HEK293 (cell line): ENCODE data around the gene STK24.

Experiments
- CTCF ChIA-PET: fragments of 350-600 bp; formaldehyde crosslinking; extraction: SDS; loops from one replicate; lab custom pipeline; 2021; ENCODE audit warnings: antibody characterized with exemption; lab: Yijun Ruan, JAX
- POLR2A ChIA-PET: fragments of 300-600 bp; formaldehyde crosslinking; extraction: SDS; loops from one replicate; lab custom pipeline; 2020; ENCODE audit warnings: antibody characterized with exemption, inconsistent platforms; lab: Yijun Ruan, JAX
- H3K27ac ChIP-seq: fragments of 200-500 bp; sonication (Bioruptor generic); 2 replicates; pipeline ENCODE4 v1.5.1; 2014; ENCODE audit warnings: low read depth, low read length, control low read depth, inconsistent platforms; ENCODE audit errors: extremely low read depth
- H3K36me3 ChIP-seq, 2 experiments: fragments of 200-500 bp in 1 of 2; sonication (Bioruptor generic) in 1 of 2; 1 replicate in 1 of 2; 2 replicates in 1 of 2; pipeline ENCODE4 v1.5.1; 2014 to 2017; ENCODE audit warnings: inconsistent platforms in 2 of 2, low read length in 2 of 2; ENCODE audit not compliant: control insufficient read depth in 2 of 2, insufficient read depth in 1 of 2
- H3K4me1 ChIP-seq: fragments of 200-500 bp; sonication (Bioruptor generic); 2 replicates; pipeline ENCODE4 v1.5.1; 2014; ENCODE audit warnings: mild to moderate bottlenecking, low read length, inconsistent platforms; ENCODE audit not compliant: control insufficient read depth, insufficient read depth
- H3K4me3 ChIP-seq: 2 replicates; pipeline ENCODE4 v1.5.1; 2011; ENCODE audit warnings: low read depth, mild to moderate bottlenecking, control low read depth, low read length, moderate library complexity
- H3K9me3 ChIP-seq: fragments of 200-500 bp; sonication (Bioruptor generic); 2 replicates; pipeline ENCODE4 v1.5.1; 2014; ENCODE audit warnings: low read depth, low read length, inconsistent platforms; ENCODE audit not compliant: control insufficient read depth, insufficient read depth
- KLF7 ChIP-seq: fragments of 450-650 bp; formaldehyde crosslinking; IDR thresholded peaks from 2 replicates; pipeline ENCODE4 v1.5.1; 2016; ENCODE audit warnings: missing biosample characterization, missing genetic modification characterization, borderline replicate concordance
- PRDM1 ChIP-seq: fragments of 450-650 bp; formaldehyde crosslinking; IDR thresholded peaks from 2 replicates; pipeline ENCODE4; 2016; ENCODE audit warnings: missing biosample characterization, missing genetic modification characterization
- SCRT2 ChIP-seq: fragments of 450-650 bp; formaldehyde crosslinking; IDR thresholded peaks from 2 replicates; pipeline ENCODE4 v1.5.1; 2016; ENCODE audit warnings: missing biosample characterization, missing genetic modification characterization
- TRIM28 ChIP-seq: IDR thresholded peaks from 2 replicates; pipeline ENCODE4 v1.6.1; 2011; ENCODE audit warnings: low read length, control low read depth, borderline replicate concordance
- ZBTB17 ChIP-seq: fragments of 450-650 bp; formaldehyde crosslinking; IDR thresholded peaks from 2 replicates; pipeline ENCODE4 v1.5.1; 2016; ENCODE audit warnings: missing biosample characterization, missing genetic modification characterization
- ZIC2 ChIP-seq: fragments of 450-650 bp; formaldehyde crosslinking; IDR thresholded peaks from 2 replicates; pipeline ENCODE4 v1.5.1; 2016; ENCODE audit warnings: missing biosample characterization, missing genetic modification characterization
- ZNF121 ChIP-seq: fragments of 450-650 bp; formaldehyde crosslinking; IDR thresholded peaks from 2 replicates; pipeline ENCODE4 v1.5.1; 2016; ENCODE audit warnings: missing biosample characterization, missing genetic modification characterization
- ZNF555 ChIP-seq: fragments of 450-650 bp; formaldehyde crosslinking; conservative IDR thresholded peaks from 2 replicates; pipeline ENCODE4 v1.5.1; 2017; ENCODE audit warnings: missing biosample characterization, mild to moderate bottlenecking, missing genetic modification characterization, inconsistent platforms
- ZNF768 ChIP-seq: fragments of 450-650 bp; formaldehyde crosslinking; IDR thresholded peaks from 2 replicates; pipeline ENCODE4 v1.5.1; 2018; ENCODE audit warnings: missing biosample characterization, mild to moderate bottlenecking, missing genetic modification characterization
- TF ChIP-seq, protein P1 (sequence below): fragments of 450-650 bp; formaldehyde crosslinking; IDR thresholded peaks from 2 replicates; pipeline ENCODE4 v1.5.1; 2016; ENCODE audit warnings: missing biosample characterization, missing genetic modification characterization
- TF ChIP-seq, protein P2 (sequence below): fragments of 450-650 bp; formaldehyde crosslinking; IDR thresholded peaks from 2 replicates; pipeline ENCODE4 v1.5.1; 2016; ENCODE audit warnings: missing biosample characterization, missing genetic modification characterization

The STK24 gene

GRCh38 chr13:98493042-98493712 is 83.7 kb downstream of the STK24 start (continued):
- TF ChIP-seq ZNF555 (tag by site-specific recombination) = no peak
- TF ChIP-seq TRIM28 = no peak
- TF ChIP-seq, protein P1, sequence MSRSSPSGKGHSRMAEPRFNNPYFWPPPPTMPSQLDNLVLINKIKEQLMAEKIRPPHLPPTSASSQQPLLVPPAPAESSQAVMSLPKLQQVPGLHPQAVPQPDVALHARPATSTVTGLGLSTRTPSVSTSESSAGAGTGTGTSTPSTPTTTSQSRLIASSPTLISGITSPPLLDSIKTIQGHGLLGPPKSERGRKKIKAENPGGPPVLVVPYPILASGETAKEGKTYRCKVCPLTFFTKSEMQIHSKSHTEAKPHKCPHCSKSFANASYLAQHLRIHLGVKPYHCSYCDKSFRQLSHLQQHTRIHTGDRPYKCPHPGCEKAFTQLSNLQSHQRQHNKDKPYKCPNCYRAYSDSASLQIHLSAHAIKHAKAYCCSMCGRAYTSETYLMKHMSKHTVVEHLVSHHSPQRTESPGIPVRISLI = peak; percentile 47; the same call in 1 of the 2 replicates
- no peak for TF ChIP-seq PRDM1

GRCh38 chr13:98492335-98493041 is 84.4 kb downstream of the STK24 start:
- Histone ChIP-seq H3K4me1 (peaks cover 3% of the 10 kb centered on the region; the same call in 1 of the 2 replicates), H3K27ac (no peak overlapping the region), H3K9me3 (no peaks in the 10 kb centered on the region), H3K36me3 (no peaks in the 10 kb centered on the region), H3K4me3 (no peak overlapping the region)
- ChIA-PET CTCF (no interaction called here), POLR2A (no interaction called here)
- TF ChIP-seq ZBTB17 (tag by site-specific recombination) (peak; percentile 46), KLF7 (tag by site-specific recombination) (no peak)

DNA sequence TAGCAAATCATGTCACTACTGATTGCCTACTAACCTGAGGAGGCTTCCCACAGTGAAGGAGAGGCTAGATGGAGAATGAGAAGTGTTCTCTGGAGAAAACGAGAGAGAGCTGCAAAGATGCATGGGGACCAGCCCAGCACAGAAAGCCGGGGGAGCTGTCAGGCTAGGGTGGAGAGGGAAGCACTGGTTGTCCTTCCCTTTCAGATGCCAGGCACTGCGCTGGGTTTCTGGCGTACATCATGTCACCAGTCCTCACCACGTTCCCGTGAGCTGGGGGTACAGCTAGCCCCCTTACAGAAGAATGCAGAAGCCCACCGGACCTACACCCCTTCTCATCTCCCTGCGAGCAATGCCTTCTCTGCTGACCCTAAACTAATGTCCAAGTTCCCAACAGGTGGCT is 86.0 kb downstream of the STK24 start:
- ChIA-PET CTCF (interaction anchor here (0.6 kb wide), 1 partner anchor 109 kb away, joined by 3 read pairs; no protein-coding TSS in a partner anchor), POLR2A (no interaction called here)
- H3K9me3 ChIP-seq = no peaks in the 10 kb centered on the region
- H3K4me1 ChIP-seq = peaks cover 3% of the 10 kb centered on the region; the same call in 1 of the 2 replicates
- H3K36me3 ChIP-seq = no peaks in the 10 kb centered on the region
- no peak overlapping the region for H3K27ac ChIP-seq
- TF ChIP-seq PRDM1 = 0 out of 2 replicates have a peak, but pooled peaks have one; percentile 44
- no peak for TF ChIP-seq ZNF768 (tag by site-specific recombination)
- TF ChIP-seq, protein P2, sequence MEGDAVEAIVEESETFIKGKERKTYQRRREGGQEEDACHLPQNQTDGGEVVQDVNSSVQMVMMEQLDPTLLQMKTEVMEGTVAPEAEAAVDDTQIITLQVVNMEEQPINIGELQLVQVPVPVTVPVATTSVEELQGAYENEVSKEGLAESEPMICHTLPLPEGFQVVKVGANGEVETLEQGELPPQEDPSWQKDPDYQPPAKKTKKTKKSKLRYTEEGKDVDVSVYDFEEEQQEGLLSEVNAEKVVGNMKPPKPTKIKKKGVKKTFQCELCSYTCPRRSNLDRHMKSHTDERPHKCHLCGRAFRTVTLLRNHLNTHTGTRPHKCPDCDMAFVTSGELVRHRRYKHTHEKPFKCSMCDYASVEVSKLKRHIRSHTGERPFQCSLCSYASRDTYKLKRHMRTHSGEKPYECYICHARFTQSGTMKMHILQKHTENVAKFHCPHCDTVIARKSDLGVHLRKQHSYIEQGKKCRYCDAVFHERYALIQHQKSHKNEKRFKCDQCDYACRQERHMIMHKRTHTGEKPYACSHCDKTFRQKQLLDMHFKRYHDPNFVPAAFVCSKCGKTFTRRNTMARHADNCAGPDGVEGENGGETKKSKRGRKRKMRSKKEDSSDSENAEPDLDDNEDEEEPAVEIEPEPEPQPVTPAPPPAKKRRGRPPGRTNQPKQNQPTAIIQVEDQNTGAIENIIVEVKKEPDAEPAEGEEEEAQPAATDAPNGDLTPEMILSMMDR (tag by site-specific recombination) = no peak
- TF ChIP-seq ZNF121 = no peak
- peak; percentile 73 for TF ChIP-seq SCRT2
- TF ChIP-seq, all 188 proteins: peak for 2
- H3K4me3 ChIP-seq = no peak overlapping the region

DNA sequence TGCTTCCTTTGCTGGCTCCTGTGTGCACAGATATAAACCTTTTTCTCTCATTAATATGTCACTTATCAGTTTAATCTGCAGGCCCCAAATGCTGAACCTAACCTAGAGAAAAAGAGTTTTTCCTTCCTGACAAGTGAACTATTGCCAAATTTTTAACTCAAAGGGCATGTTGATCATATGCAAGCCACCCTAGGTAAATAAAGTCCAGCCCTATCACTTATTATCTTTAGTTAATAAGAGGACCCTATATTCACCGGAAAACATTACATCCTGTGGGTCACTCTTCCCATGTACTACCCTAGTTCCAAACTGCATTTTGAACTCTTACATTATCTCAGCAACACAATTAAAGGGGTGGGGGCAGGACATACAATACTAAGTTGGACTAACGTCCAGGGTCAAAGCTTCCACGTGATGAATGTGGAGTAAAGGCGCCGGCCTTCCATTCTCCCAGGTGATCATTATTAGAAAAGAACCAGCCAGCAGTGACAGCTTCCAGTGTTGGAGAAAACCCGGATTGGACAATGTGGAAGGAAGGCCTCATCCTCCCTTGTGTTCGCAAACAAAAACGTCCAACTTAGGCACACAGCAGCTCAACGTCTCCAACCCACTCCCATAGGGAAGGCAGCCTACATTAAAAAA is 86.6 kb downstream of the STK24 start:
- Histone ChIP-seq H3K9me3 (no peaks in the 10 kb centered on the region), H3K36me3 (no peaks in the 10 kb centered on the region), H3K4me3 (no peak overlapping the region), H3K27ac (no peak overlapping the region)
- CTCF ChIA-PET = interaction anchor here (0.6 kb wide), 1 partner anchor 109 kb away, joined by 3 read pairs; no protein-coding TSS in a partner anchor
- TF ChIP-seq ZIC2 (tag by site-specific recombination) = no peak
- TF ChIP-seq, all 188 proteins: peak for 0
- POLR2A ChIA-PET = no interaction called here
- H3K4me1 ChIP-seq = peaks cover 3% of the 10 kb centered on the region; the same call in 1 of the 2 replicates
